Body of pancreas (tissue), 4 donors: ENCODE measurements around the gene DPH2. TPM values are rescaled to one million over a fixed set of nuclear protein-coding genes. Genes with fewer than 3 reads are reported as not detected.

ENCODE experiments used
- ATAC-seq: fragments of 150-250 bp; one replicate; pipeline ENCODE4 v1.9.1; 2016
- DNase-seq, 4 donors: peaks; one replicate each; pipeline ENCODE4 v3.0.0-alpha.2; 2019
- H3K27ac ChIP-seq, 4 donors: fragments of 200-600 bp; sonication (generic); 1 replicate in 3 of 4; 2 replicates in 1 of 4; pipeline versions ENCODE4 v1.5.1 to v1.6.1; 2016 to 2019; ENCODE audit warnings: mild to moderate bottlenecking in 1 of 4, mixed read lengths in 1 of 4, moderate library complexity in 1 of 4
- H3K27me3 ChIP-seq, 2 donors: fragments of 200-600 bp; sonication (generic); one replicate each; pipeline ENCODE4 v1.6.0; 2016; ENCODE audit warnings: mild to moderate bottlenecking in 1 of 2
- H3K36me3 ChIP-seq, 2 donors: fragments of 200-600 bp; sonication (generic); replicated peaks in 1 of 2; 2 replicates each; pipeline ENCODE4 v1.5.1; 2016; ENCODE audit warnings: low read depth in 2 of 2; ENCODE audit not compliant: insufficient read depth in 1 of 2
- H3K4me1 ChIP-seq: fragments of 200-600 bp; sonication (generic); one replicate; pipeline ENCODE4 v1.6.0; 2016
- H3K4me3 ChIP-seq, 2 donors: fragments of 200-600 bp; sonication (generic); 1 replicate in 1 of 2; 2 replicates in 1 of 2; pipeline ENCODE4 v1.5.1; 2016 to 2019
- H3K9me3 ChIP-seq, 3 donors: fragments of 200-600 bp; sonication (generic); 1 replicate in 2 of 3; 2 replicates in 1 of 3; pipeline ENCODE4 v1.5.1; 2016
- CTCF ChIP-seq, 7 experiments: fragments of 450-650 bp in 4 of 7; fragments of 200-600 bp in 3 of 7; sonication (generic) in 3 of 7; IDR thresholded peaks; one replicate each; pipeline ENCODE4 v1.5.1; 2016 to 2019; ENCODE audit warnings: antibody characterized with exemption in 7 of 7
- POLR2A ChIP-seq, 3 donors: fragments of 450-650 bp; IDR thresholded peaks; one replicate each; pipeline ENCODE4 v1.6.1; 2016; ENCODE audit warnings: antibody characterized with exemption in 3 of 3, mild to moderate bottlenecking in 2 of 3
- WGBS, 2 donors: methylation state at CpG; one replicate each; pipeline ENCODE4 v1.1.5; 2017; 5-methylcytosine and 5-hydroxymethylcytosine counted together
- intact Hi-C: fragments of 100-400 bp; cut with DNase I; formaldehyde crosslinking; loops from one replicate; pipeline ENCODE4 v1.15.1; 2023
- total RNA-seq, 2 donors: library from RNA; depleted of rRNA; stranded (reverse); fragments of >200 nt; gene quantifications; one replicate each; pipeline ENCODE4 v1.1.0, GENCODE V29; 2016

The DPH2 gene
- total RNA-seq, 2 donors from 2014 or later: 25.4 to 35.3 TPM

DNA sequence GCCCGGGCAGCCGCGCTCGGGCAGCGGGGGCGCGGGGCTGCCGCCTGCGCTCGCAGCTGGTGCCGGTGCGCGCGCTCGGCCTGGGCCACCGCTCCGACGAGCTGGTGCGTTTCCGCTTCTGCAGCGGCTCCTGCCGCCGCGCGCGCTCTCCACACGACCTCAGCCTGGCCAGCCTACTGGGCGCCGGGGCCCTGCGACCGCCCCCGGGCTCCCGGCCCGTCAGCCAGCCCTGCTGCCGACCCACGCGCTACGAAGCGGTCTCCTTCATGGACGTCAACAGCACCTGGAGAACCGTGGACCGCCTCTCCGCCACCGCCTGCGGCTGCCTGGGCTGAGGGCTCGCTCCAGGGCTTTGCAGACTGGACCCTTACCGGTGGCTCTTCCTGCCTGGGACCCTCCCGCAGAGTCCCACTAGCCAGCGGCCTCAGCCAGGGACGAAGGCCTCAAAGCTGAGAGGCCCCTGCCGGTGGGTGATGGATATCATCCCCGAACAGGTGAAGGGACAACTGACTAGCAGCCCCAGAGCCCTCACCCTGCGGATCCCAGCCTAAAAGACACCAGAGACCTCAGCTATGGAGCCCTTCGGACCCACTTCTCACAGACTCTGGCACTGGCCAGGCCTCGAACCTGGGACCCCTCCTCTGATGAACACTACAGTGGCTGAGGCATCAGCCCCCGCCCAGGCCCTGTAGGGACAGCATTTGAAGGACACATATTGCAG is 33.2 kb upstream of the DPH2 start:
- no peaks in the 10 kb centered on the region for H3K9me3 ChIP-seq
- TF ChIP-seq POLR2A (IDR thresholded peaks at IDR 0.05) (peak; percentile 13 to 27 (median 23)), CTCF (IDR thresholded peaks at IDR 0.05) (peak in 4 of 7 experiments; percentile 1 to 30 (median 20))
- 4 to 20% methylated on average over 10 to 46 of the region's 56 CpGs for WGBS, 2 donors
- peak overlapping the region; percentile 65 to 84 (median 78) for H3K27ac ChIP-seq
- DNase-seq (peak; percentile 51 to 70 (median 60)), ATAC-seq (peak; percentile 60)
- H3K4me1 ChIP-seq: peaks cover 45% of the 10 kb centered on the region
- H3K27me3 ChIP-seq: no peaks in the 10 kb centered on the region
- no peak overlapping the region for H3K4me3 ChIP-seq
- intact Hi-C loops: loop anchor here (10.0 kb wide), 1 partner anchor 172 kb away; no protein-coding TSS in a partner anchor
- no peaks in the 10 kb centered on the region for H3K36me3 ChIP-seq

GRCh38 chr1:43937179-43937865 is 32.5 kb upstream of the DPH2 start:
- H3K36me3 ChIP-seq: no peaks in the 10 kb centered on the region
- H3K27me3 ChIP-seq: no peaks in the 10 kb centered on the region
- H3K27ac ChIP-seq: peak overlapping the region in 3 of 4 donors; percentile 77 to 84 (median 80)
- ATAC-seq (no peak), DNase-seq (peak in 1 of 4 donors; percentile 32)
- WGBS, 2 donors: 49 to 73% methylated on average over 8 of the region's 8 CpGs
- intact Hi-C loops: loop anchor here (10.0 kb wide), 1 partner anchor 173 kb away; no protein-coding TSS in a partner anchor
- no peak overlapping the region for H3K4me3 ChIP-seq
- no peak for TF ChIP-seq CTCF (IDR thresholded peaks at IDR 0.05)
- no peak for TF ChIP-seq POLR2A (IDR thresholded peaks at IDR 0.05)
- H3K4me1 ChIP-seq: peaks cover 45% of the 10 kb centered on the region
- no peaks in the 10 kb centered on the region for H3K9me3 ChIP-seq

DNA sequence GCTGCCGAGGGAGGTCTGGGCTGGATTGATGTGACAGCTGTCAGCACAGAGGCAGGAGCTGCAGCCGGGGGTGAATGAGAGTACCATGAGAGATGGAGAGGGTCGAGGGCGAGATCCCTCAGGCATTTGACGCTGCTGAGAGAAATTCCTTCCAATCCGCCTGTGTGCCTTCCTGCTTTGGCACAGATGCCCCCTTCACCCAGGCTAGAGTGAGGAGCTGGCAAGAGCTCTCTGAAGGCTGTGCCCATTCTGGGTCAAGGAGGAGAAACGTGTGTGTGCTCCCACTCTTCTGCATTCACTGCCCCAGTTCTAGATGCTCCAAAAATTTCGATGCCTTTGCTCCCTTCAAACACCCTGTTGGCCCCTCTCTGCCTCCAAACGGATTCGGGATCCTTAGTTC is 31.4 kb upstream of the DPH2 start:
- no peaks in the 10 kb centered on the region for H3K27me3 ChIP-seq
- intact Hi-C loops: loop anchor here (10.0 kb wide), 1 partner anchor 174 kb away; no protein-coding TSS in a partner anchor
- ATAC-seq (no peak), DNase-seq (no peak)
- no peak overlapping the region for H3K27ac ChIP-seq
- no peaks in the 10 kb centered on the region for H3K36me3 ChIP-seq
- no peaks in the 10 kb centered on the region for H3K9me3 ChIP-seq
- 88 to 91% methylated on average over 9 to 10 of the region's 10 CpGs for WGBS, 2 donors
- H3K4me3 ChIP-seq: no peak overlapping the region
- peaks cover 39% of the 10 kb centered on the region for H3K4me1 ChIP-seq
- TF ChIP-seq CTCF (IDR thresholded peaks at IDR 0.05) (no peak), POLR2A (IDR thresholded peaks at IDR 0.05) (no peak)

DNA sequence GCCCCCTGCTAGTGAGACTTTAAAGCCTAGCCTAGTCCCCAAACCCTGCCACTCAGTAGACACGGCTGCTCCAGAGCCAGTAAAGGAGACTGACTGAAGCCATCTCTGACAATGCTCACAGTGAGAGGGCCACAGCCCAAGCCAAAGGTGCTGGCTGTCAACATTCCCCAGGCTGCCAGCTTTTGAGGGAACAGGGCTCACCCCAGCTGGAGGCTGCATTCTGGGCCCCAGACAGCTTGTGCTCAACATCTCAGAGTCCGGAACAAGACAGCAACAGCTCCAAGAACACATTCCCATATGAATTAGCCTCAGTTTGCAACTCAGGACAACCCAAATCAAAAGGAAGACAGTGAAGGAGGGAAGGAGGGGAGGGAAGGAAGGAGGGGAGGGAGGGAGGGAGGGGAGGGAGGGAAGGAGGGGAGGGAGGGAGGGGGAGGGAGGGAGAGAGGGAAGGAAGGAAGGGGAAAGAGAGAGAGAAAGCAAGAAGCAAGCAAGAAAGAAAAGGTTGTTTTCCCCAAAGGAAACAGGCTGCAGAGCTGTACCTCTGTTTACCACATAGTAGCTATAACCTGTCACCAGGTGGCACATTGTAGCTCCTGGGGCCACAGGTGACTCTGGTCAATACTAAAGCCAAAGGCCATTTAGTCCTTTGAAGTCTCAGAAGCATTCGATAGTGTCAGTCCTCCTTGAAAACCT is 30.8 kb upstream of the DPH2 start:
- Histone ChIP-seq H3K9me3 (no peaks in the 10 kb centered on the region), H3K27me3 (no peaks in the 10 kb centered on the region), H3K27ac (no peak overlapping the region), H3K4me1 (peaks cover 33% of the 10 kb centered on the region), H3K4me3 (no peak overlapping the region), H3K36me3 (no peaks in the 10 kb centered on the region)
- DNase-seq (no peak), ATAC-seq (no peak)
- WGBS, 2 donors: 66 to 71% methylated on average over 2 to 3 of the region's 3 CpGs
- TF ChIP-seq CTCF (IDR thresholded peaks at IDR 0.05) (no peak), POLR2A (IDR thresholded peaks at IDR 0.05) (no peak)
- intact Hi-C loops: loop anchor here (10.0 kb wide), 1 partner anchor 174 kb away; no protein-coding TSS in a partner anchor
